Lower leg skin (tissue), 3 donors: ENCODE results near the gene PRPSAP2.

ENCODE experiments used
- POLR2A ChIP-seq, 2 donors: fragments of 450-650 bp; IDR thresholded peaks; one replicate each; pipeline ENCODE4 v1.6.1; 2016 to 2017; ENCODE audit warnings: antibody characterized with exemption in 2 of 2, mild to moderate bottlenecking in 1 of 2, moderate library complexity in 1 of 2
- TF ChIP-seq, protein P1 (sequence below), 3 donors: fragments of 450-650 bp; IDR thresholded peaks; one replicate each; pipeline ENCODE4 v1.5.1; 2016; ENCODE audit warnings: antibody characterized with exemption in 3 of 3, mild to moderate bottlenecking in 3 of 3, moderate library complexity in 2 of 3

DNA sequence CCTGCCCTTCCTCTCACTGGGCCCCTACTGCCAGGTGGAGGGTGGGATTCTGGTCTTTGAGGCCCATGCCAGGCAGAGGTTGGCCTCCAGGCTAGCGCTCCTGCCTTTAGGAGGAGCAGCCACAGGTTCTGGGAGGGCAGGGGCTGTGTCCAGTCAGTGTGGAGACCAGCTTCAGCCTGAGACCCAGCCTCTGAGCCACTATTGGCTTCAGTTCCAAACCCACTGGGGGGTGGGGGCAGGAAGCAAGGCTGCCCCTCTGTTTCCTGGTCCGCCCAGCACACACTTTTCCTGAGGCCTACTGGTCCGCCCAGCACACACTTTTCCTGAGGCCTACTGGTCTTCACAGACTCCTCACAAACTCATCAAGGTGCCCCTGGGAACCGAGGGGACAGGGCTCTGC, 110.4 kb downstream of the PRPSAP2 start:
- TF ChIP-seq, protein P1, sequence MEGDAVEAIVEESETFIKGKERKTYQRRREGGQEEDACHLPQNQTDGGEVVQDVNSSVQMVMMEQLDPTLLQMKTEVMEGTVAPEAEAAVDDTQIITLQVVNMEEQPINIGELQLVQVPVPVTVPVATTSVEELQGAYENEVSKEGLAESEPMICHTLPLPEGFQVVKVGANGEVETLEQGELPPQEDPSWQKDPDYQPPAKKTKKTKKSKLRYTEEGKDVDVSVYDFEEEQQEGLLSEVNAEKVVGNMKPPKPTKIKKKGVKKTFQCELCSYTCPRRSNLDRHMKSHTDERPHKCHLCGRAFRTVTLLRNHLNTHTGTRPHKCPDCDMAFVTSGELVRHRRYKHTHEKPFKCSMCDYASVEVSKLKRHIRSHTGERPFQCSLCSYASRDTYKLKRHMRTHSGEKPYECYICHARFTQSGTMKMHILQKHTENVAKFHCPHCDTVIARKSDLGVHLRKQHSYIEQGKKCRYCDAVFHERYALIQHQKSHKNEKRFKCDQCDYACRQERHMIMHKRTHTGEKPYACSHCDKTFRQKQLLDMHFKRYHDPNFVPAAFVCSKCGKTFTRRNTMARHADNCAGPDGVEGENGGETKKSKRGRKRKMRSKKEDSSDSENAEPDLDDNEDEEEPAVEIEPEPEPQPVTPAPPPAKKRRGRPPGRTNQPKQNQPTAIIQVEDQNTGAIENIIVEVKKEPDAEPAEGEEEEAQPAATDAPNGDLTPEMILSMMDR (IDR thresholded peaks at IDR 0.05): no peak
- no peak for TF ChIP-seq POLR2A (IDR thresholded peaks at IDR 0.05)
